ENCODE measurements around the gene DSC2. TPM values are rescaled to one million over a fixed set of nuclear protein-coding genes. Genes with fewer than 3 reads are reported as not detected.

DSC2 gene
- polyA plus RNA-seq = 0.06 and 0.08 TPM in 2 replicates

DNA sequence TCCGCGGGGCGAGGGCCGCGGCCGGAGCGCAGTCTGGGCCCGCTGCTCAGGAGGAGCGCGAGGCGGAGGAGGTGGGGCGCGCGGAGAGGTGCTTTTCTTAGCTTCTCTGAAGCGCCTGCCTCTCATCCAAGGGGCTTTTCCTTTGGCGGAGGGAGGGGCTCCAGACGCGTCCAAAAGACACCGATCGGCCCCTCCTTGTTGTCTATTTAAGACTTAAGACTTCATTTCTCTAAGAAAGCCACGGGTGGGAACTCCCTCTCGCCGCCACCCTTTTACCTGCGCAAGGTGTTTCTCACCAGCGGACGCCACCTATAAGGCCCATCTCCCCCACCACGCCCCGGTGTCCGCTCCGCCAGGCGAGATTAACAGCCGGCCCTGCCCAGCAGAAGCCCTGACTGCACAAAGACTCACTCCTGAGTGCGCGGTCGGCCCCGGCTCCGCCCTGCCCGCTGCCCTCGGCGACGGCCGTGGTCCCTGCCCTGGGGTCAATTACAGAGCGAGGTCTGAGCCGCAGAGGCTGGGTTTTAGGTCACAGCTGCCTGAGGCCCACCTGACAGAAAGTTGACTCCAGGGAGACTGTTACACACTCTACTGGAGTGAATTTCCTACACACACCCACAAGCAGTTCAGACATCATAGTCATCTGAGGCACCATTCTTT lies at the start of gene DSC2:
Gene DSC2 (minus strand): TSS at position 397 of the 660 bp plus-strand sequence. CDS start 450 bp downstream, outside the sequence.

DNA sequence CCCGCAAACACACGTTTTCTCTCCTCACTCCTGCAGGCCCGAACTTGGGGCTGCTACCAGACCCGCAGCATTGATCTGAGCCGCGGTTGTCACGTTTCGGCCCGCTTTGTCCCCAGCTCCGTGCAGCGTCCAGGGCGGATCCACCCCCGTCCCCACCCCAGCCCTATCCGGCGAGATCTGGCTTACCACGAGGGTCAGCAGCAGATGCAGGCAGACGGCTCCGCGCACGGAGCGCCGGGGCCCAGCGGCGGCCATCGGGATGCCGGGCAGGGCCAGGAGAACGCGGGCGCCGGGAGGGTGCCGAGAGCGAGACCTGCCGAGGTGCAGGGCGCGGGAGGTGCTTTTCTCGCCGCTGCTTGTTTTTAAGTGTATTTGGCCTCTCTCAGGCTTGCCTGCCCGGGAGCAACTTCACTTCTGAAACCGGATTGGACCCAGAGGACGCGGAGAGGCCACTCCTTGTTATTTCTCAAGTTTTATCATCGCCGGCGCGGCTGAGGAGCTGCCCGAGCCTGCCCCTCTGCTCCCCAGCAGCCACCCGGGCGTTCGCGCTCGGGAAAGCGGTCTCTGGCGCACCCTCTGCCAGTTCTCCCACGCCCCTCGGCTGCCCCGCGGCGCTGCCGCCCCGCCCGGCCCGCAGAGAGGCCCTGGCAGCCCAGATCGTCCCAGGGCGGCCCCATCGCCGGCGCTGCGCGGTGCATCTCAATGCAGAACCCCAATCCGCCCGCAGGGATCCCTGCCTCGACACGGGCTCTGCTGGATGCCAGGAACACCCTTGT lies 59.6 kb downstream of the DSC2 start, which contains the start of gene DSC3:
Gene DSC3 (minus strand): TSS at position 337 of the 776 bp plus-strand sequence. CDS start 82 bp downstream, at position 255.

Other genes with a start within 250 kb of the DSC2 start
- not detected in 2 replicates for gene DSC3, start 59.7 kb downstream of the DSC2 start, polyA plus RNA-seq
- gene DSC1, start 60.4 kb upstream of the DSC2 start, polyA plus RNA-seq = 0.07 TPM in 1 of 2 replicates, not detected in the other
- gene DSG1, start 215.7 kb upstream of the DSC2 start, polyA plus RNA-seq = 0.74 TPM in 1 of 2 replicates, not detected in the other